Lower leg skin (tissue), 3 donors: ENCODE data around the gene GRK6.

ENCODE experiments used
- CTCF ChIP-seq, 3 donors: fragments of 450-650 bp; IDR thresholded peaks; one replicate each; pipeline ENCODE4 v1.5.1; 2016; ENCODE audit warnings: antibody characterized with exemption in 3 of 3, mild to moderate bottlenecking in 3 of 3, moderate library complexity in 2 of 3
- POLR2A ChIP-seq, 2 donors: fragments of 450-650 bp; IDR thresholded peaks; one replicate each; pipeline ENCODE4 v1.6.1; 2016 to 2017; ENCODE audit warnings: antibody characterized with exemption in 2 of 2, mild to moderate bottlenecking in 1 of 2, moderate library complexity in 1 of 2

GRCh38 chr5:177454397-177455035, 28.0 kb downstream of the GRK6 start:
- TF ChIP-seq CTCF (IDR thresholded peaks at IDR 0.05), result no peak
- TF ChIP-seq POLR2A (IDR thresholded peaks at IDR 0.05), result no peak
